Measurements from ENCODE around the gene THSD7B.

THSD7B gene

GRCh38 chr2:137231628-137232027 lies 466.3 kb downstream of the THSD7B start:
- Histone ChIP-seq H3K9me3 (ENCODE audit: low read length) (no peaks in the 10 kb centered on the region), H3K9me2 (ENCODE audit: low read depth, low read length) (no peaks in the 10 kb centered on the region)
- no peak for TF ChIP-seq EZH2 (IDR thresholded peaks at IDR 0.05; ENCODE audit: borderline replicate concordance, low read length)
- TF ChIP-seq, protein P1, sequence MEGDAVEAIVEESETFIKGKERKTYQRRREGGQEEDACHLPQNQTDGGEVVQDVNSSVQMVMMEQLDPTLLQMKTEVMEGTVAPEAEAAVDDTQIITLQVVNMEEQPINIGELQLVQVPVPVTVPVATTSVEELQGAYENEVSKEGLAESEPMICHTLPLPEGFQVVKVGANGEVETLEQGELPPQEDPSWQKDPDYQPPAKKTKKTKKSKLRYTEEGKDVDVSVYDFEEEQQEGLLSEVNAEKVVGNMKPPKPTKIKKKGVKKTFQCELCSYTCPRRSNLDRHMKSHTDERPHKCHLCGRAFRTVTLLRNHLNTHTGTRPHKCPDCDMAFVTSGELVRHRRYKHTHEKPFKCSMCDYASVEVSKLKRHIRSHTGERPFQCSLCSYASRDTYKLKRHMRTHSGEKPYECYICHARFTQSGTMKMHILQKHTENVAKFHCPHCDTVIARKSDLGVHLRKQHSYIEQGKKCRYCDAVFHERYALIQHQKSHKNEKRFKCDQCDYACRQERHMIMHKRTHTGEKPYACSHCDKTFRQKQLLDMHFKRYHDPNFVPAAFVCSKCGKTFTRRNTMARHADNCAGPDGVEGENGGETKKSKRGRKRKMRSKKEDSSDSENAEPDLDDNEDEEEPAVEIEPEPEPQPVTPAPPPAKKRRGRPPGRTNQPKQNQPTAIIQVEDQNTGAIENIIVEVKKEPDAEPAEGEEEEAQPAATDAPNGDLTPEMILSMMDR (IDR thresholded peaks at IDR 0.05; ENCODE audit: low read length) = no peak

DNA sequence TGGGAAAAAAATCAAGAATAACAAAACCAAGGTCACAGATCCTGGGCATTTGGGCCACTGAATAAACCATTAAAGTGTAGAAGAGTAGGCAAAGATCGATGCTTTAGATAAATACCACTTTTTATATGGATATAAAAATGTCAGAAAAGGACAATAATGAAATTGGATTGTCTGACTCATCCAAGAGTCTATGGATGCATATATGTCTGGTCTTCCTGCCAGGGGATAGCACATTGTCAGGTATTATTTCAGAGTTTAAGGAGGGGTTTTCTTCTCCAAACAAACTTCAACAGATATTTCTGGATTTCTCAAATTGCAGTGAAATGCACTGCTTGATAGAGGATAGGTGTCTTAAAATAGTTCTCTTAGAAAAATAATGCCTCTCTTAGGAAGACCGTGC lies 466.7 kb downstream of the THSD7B start:
- no peaks in the 10 kb centered on the region for H3K27me3 ChIP-seq (ENCODE audit: insufficient read depth, low read length)
- H3K4me3 ChIP-seq (ENCODE audit: low read depth, low read length, poor library complexity, severe bottlenecking) = no peak overlapping the region
- no peaks in the 10 kb centered on the region for H3K79me2 ChIP-seq (ENCODE audit: insufficient read depth, low read length)
- H3K4me1 ChIP-seq (ENCODE audit: insufficient read depth, low read length, severe bottlenecking) = no peaks in the 10 kb centered on the region
- H3K9ac ChIP-seq (ENCODE audit: low read length) = no peak overlapping the region
- H3K4me2 ChIP-seq (ENCODE audit: low read length) = no peak overlapping the region
- H3K9me2 ChIP-seq (ENCODE audit: low read depth, low read length) = no peaks in the 10 kb centered on the region
- no peak for TF ChIP-seq EZH2 (IDR thresholded peaks at IDR 0.05; ENCODE audit: borderline replicate concordance, low read length)
- TF ChIP-seq, protein P1 (IDR thresholded peaks at IDR 0.05; ENCODE audit: low read length) = no peak
- no peaks in the 10 kb centered on the region for H3K36me3 ChIP-seq (ENCODE audit: insufficient read depth, low read length)
- H3K9me3 ChIP-seq (ENCODE audit: low read length) = no peaks in the 10 kb centered on the region
- no peaks in the 10 kb centered on the region for H4K20me1 ChIP-seq (ENCODE audit: insufficient read depth, low read length)
- no peaks in the 10 kb centered on the region for H3F3A ChIP-seq (ENCODE audit: insufficient read depth, low read length)
- no peak overlapping the region for H3K27ac ChIP-seq (ENCODE audit: low read depth, low read length, poor library complexity, severe bottlenecking)
- H2AFZ ChIP-seq (ENCODE audit: low read length) = no peak overlapping the region

More at GRCh38 chr2:137231628-137232027, 466.3 kb downstream of the THSD7B start:
- H3K4me1 ChIP-seq (ENCODE audit: insufficient read depth, low read length, severe bottlenecking) = no peaks in the 10 kb centered on the region
- no peak overlapping the region for H2AFZ ChIP-seq (ENCODE audit: low read length)
- no peak overlapping the region for H3K9ac ChIP-seq (ENCODE audit: low read length)
- no peak overlapping the region for H3K4me3 ChIP-seq (ENCODE audit: low read depth, low read length, poor library complexity, severe bottlenecking)
- H3K79me2 ChIP-seq (ENCODE audit: insufficient read depth, low read length) = no peaks in the 10 kb centered on the region
- H3K36me3 ChIP-seq (ENCODE audit: insufficient read depth, low read length) = no peaks in the 10 kb centered on the region
- no peaks in the 10 kb centered on the region for H4K20me1 ChIP-seq (ENCODE audit: insufficient read depth, low read length)
- H3K4me2 ChIP-seq (ENCODE audit: low read length) = no peak overlapping the region
- no peak overlapping the region for H3K27ac ChIP-seq (ENCODE audit: low read depth, low read length, poor library complexity, severe bottlenecking)
- no peaks in the 10 kb centered on the region for H3F3A ChIP-seq (ENCODE audit: insufficient read depth, low read length)
- H3K27me3 ChIP-seq (ENCODE audit: insufficient read depth, low read length) = no peaks in the 10 kb centered on the region

DNA sequence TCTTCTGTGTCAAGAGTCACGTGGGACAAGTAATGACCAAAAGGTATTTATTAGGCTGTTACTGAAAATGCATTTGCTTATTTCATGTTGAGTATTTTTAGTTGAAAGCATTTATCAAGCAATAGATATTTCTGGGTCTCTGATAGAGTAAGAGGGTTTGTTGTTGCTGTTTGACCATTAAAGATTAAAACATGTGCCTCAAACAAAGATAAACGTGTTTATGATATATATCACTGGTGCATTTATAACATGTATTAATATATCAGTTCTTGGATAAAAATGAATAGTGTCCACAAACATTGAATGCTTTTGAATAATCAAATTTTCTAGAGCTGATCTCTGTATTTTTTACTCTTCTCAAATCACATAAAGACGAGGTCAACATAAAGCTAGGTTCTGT lies 467.7 kb downstream of the THSD7B start:
- Histone ChIP-seq H3K4me1 (ENCODE audit: insufficient read depth, low read length, severe bottlenecking) (no peaks in the 10 kb centered on the region), H3K36me3 (ENCODE audit: insufficient read depth, low read length) (no peaks in the 10 kb centered on the region), H3K4me2 (ENCODE audit: low read length) (no peak overlapping the region), H3K4me3 (ENCODE audit: low read depth, low read length, poor library complexity, severe bottlenecking) (no peak overlapping the region), H4K20me1 (ENCODE audit: insufficient read depth, low read length) (no peaks in the 10 kb centered on the region), H3K79me2 (ENCODE audit: insufficient read depth, low read length) (no peaks in the 10 kb centered on the region), H3F3A (ENCODE audit: insufficient read depth, low read length) (no peaks in the 10 kb centered on the region), H3K9me2 (ENCODE audit: low read depth, low read length) (no peaks in the 10 kb centered on the region), H3K9ac (ENCODE audit: low read length) (no peak overlapping the region), H2AFZ (ENCODE audit: low read length) (no peak overlapping the region), H3K27ac (ENCODE audit: low read depth, low read length, poor library complexity, severe bottlenecking) (no peak overlapping the region), H3K27me3 (ENCODE audit: insufficient read depth, low read length) (no peaks in the 10 kb centered on the region), H3K9me3 (ENCODE audit: low read length) (no peaks in the 10 kb centered on the region)
- TF ChIP-seq EZH2 (IDR thresholded peaks at IDR 0.05; ENCODE audit: borderline replicate concordance, low read length) = no peak
- TF ChIP-seq, protein P1 (IDR thresholded peaks at IDR 0.05; ENCODE audit: low read length) = no peak
